ENCODE measurements around the gene XPR1. TPM values are rescaled to one million over a fixed set of nuclear protein-coding genes. Genes with fewer than 3 reads are reported as not detected.

Gene XPR1
- total and polyA plus RNA-seq, 9 donors, result 5.7 to 34.1 (median 17.3) TPM

GRCh38 chr1:180640531-180640949 is 8.7 kb downstream of the XPR1 start:
- TF ChIP-seq EP300 (IDR thresholded peaks at IDR 0.05) (no peak), CTCF (IDR thresholded peaks at IDR 0.05) (no peak), POLR2A (IDR thresholded peaks at IDR 0.05) (no peak)
- no peaks in the 10 kb centered on the region for H3K36me3 ChIP-seq
- intact Hi-C loops (cut with DNase I), result no loop called here
- H3K27ac ChIP-seq, result no peak overlapping the region
- DNase-seq, result no peak
- H3K4me1 ChIP-seq (ENCODE audit: insufficient read depth), result no peaks in the 10 kb centered on the region
- whole genome bisulfite sequencing, 3 donors, result 93 to 95% (median 93%) methylated on average over 3 of the region's 3 CpGs
- H3K4me3 ChIP-seq, result no peak overlapping the region
- no peaks in the 10 kb centered on the region for H3K27me3 ChIP-seq
- no peaks in the 10 kb centered on the region for H3K9me3 ChIP-seq

GRCh38 chr1:180641662-180642061 is 9.8 kb downstream of the XPR1 start:
- Histone ChIP-seq H3K4me3 (no peak overlapping the region), H3K27me3 (no peaks in the 10 kb centered on the region), H3K36me3 (no peaks in the 10 kb centered on the region), H3K4me1 (ENCODE audit: insufficient read depth) (no peaks in the 10 kb centered on the region), H3K9me3 (no peaks in the 10 kb centered on the region), H3K27ac (no peak overlapping the region)
- DNase-seq, result no peak
- TF ChIP-seq POLR2A (IDR thresholded peaks at IDR 0.05), result no peak
- TF ChIP-seq CTCF (IDR thresholded peaks at IDR 0.05), result no peak
- no peak for TF ChIP-seq EP300 (IDR thresholded peaks at IDR 0.05)
- intact Hi-C loops (cut with DNase I), result no loop called here

- DNase-seq, result no peak
- H3K4me3 ChIP-seq, result no peak overlapping the region
- no peaks in the 10 kb centered on the region for H3K27me3 ChIP-seq
- no peaks in the 10 kb centered on the region for H3K4me1 ChIP-seq (ENCODE audit: insufficient read depth)
- H3K27ac ChIP-seq, result no peak overlapping the region
- no peaks in the 10 kb centered on the region for H3K9me3 ChIP-seq
- 89 to 96% (median 95%) methylated on average over 1 of the region's 1 CpG for WGBS, 3 donors
- intact Hi-C loops (cut with DNase I), result no loop called here
- TF ChIP-seq POLR2A (IDR thresholded peaks at IDR 0.05), result no peak
- TF ChIP-seq EP300 (IDR thresholded peaks at IDR 0.05), result no peak
- no peak for TF ChIP-seq CTCF (IDR thresholded peaks at IDR 0.05)
- H3K36me3 ChIP-seq, result no peaks in the 10 kb centered on the region
Observed at GRCh38 chr1:180642781-180643180, 11.0 kb downstream of the XPR1 start.

- H3K4me1 ChIP-seq (ENCODE audit: insufficient read depth), result no peaks in the 10 kb centered on the region
- no peak overlapping the region for H3K27ac ChIP-seq
- no peaks in the 10 kb centered on the region for H3K36me3 ChIP-seq
- intact Hi-C loops (cut with DNase I), result no loop called here
- H3K4me3 ChIP-seq, result no peak overlapping the region
- DNase-seq, result peak in 1 of 5 donors; percentile 20
- no peaks in the 10 kb centered on the region for H3K9me3 ChIP-seq
- 21 to 44% (median 26%) methylated on average over 1 of the region's 1 CpG for WGBS, 3 donors
- no peak for TF ChIP-seq CTCF (IDR thresholded peaks at IDR 0.05)
- no peak for TF ChIP-seq EP300 (IDR thresholded peaks at IDR 0.05)
- no peak for TF ChIP-seq POLR2A (IDR thresholded peaks at IDR 0.05)
- H3K27me3 ChIP-seq, result no peaks in the 10 kb centered on the region
Observed at GRCh38 chr1:180643693-180644092, 11.9 kb downstream of the XPR1 start.
